Peyer's patch (tissue), 4 donors: ENCODE results near the gene SULT1B1. TPM values are rescaled to one million over a fixed set of nuclear protein-coding genes. Genes with fewer than 3 reads are reported as not detected.

Experiments used
- DNase-seq, 3 donors: peaks; one replicate each; pipeline ENCODE4 v3.0.0-alpha.2; 2017 to 2019
- H3K27ac ChIP-seq, 4 donors: fragments of 200-600 bp; sonication (generic); one replicate each; pipeline ENCODE4 v1.5.1; 2016 to 2019
- H3K27me3 ChIP-seq, 2 donors: fragments of 200-600 bp; sonication (generic); one replicate each; pipeline ENCODE4 v1.5.1; 2019
- H3K36me3 ChIP-seq, 3 donors: fragments of 200-600 bp; sonication (generic); one replicate each; pipeline ENCODE4 v1.5.1; 2016 to 2019
- H3K4me1 ChIP-seq, 4 donors: fragments of 200-600 bp; sonication (generic); one replicate each; pipeline ENCODE4 v1.5.1; 2016 to 2019
- H3K4me3 ChIP-seq, 4 donors: fragments of 200-600 bp; sonication (generic); 1 replicate in 3 of 4; 2 replicates in 1 of 4; pipeline ENCODE4 v1.5.1; 2016 to 2019; ENCODE audit warnings: mild to moderate bottlenecking in 1 of 4
- H3K9me3 ChIP-seq, 4 donors: fragments of 200-600 bp; sonication (generic); one replicate each; pipeline ENCODE4 v1.5.1; 2016 to 2019; ENCODE audit warnings: mild to moderate bottlenecking in 1 of 4
- POLR2A ChIP-seq, 2 donors: fragments of 450-650 bp; IDR thresholded peaks; one replicate each; pipeline ENCODE4 v1.5.1; 2017; ENCODE audit warnings: antibody characterized with exemption in 2 of 2, mild to moderate bottlenecking in 2 of 2, moderate library complexity in 2 of 2
- total RNA-seq, 4 donors: library from RNA; depleted of rRNA; stranded (reverse); fragments of >200 nt; gene quantifications; one replicate each; pipeline ENCODE4 v1.1.0, GENCODE V29; 2016
- TF ChIP-seq, protein P1 (sequence below), 6 experiments: fragments of 450-650 bp in 4 of 6; fragments of 200-600 bp in 2 of 6; sonication (generic) in 1 of 6; IDR thresholded peaks; one replicate each; pipeline ENCODE4 v1.5.1; 2017 to 2019; ENCODE audit warnings: antibody characterized with exemption in 6 of 6, mild to moderate bottlenecking in 3 of 6, moderate library complexity in 1 of 6

Gene SULT1B1
- total RNA-seq, 4 donors from 2014 or later = 15.7 to 137 (median 99.9) TPM

DNA sequence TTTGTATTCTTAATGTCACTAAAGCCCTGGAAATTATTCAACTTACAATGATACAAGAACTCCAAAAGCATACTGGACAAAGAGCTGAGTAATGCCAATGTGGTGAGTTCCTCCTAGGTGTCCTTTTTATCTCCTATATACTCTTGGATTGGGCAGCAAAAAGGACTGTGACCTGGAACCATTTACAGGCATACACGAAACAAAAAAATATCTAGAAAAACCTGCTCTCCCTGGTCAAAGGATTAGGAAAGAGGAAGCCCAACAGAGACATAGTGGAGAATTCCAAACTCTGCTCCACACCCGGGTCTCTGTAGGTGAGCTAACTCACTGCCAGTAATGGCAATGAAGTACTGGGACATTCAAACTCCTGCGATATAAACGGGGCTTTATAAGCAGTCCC lies 25.3 kb downstream of the SULT1B1 start:
- TF ChIP-seq, protein P1, sequence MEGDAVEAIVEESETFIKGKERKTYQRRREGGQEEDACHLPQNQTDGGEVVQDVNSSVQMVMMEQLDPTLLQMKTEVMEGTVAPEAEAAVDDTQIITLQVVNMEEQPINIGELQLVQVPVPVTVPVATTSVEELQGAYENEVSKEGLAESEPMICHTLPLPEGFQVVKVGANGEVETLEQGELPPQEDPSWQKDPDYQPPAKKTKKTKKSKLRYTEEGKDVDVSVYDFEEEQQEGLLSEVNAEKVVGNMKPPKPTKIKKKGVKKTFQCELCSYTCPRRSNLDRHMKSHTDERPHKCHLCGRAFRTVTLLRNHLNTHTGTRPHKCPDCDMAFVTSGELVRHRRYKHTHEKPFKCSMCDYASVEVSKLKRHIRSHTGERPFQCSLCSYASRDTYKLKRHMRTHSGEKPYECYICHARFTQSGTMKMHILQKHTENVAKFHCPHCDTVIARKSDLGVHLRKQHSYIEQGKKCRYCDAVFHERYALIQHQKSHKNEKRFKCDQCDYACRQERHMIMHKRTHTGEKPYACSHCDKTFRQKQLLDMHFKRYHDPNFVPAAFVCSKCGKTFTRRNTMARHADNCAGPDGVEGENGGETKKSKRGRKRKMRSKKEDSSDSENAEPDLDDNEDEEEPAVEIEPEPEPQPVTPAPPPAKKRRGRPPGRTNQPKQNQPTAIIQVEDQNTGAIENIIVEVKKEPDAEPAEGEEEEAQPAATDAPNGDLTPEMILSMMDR (IDR thresholded peaks at IDR 0.05) = no peak
- no peak for TF ChIP-seq POLR2A (IDR thresholded peaks at IDR 0.05)
- H3K27ac ChIP-seq = no peak overlapping the region
- H3K9me3 ChIP-seq = no peaks in the 10 kb centered on the region

DNA sequence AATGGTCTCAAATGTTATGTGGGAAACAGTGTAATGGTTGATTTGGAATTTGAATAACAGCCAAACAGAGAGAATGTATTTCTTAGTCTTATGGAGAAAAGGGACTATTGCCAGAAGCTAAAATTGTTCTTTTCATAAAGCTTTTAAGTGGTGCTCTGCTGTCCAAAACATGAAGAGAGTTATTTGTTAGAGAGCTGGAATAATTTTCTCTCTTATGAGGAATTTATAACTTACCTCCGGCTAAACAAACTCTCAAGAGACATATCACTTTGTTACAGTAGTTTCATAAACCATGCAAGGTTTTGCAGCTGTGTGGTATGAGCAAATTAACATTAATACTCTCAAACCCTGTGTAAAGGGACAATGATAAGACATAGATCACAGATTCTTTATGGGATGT lies 28.6 kb downstream of the SULT1B1 start:
- Histone ChIP-seq H3K4me1 (no peaks in the 10 kb centered on the region), H3K27ac (no peak overlapping the region), H3K9me3 (no peaks in the 10 kb centered on the region), H3K36me3 (peaks cover 0 to 2% (median 0%) of the 10 kb centered on the region in 3 donors), H3K4me3 (no peak overlapping the region), H3K27me3 (no peaks in the 10 kb centered on the region)
- TF ChIP-seq, protein P1 (IDR thresholded peaks at IDR 0.05) = no peak
- no peak for TF ChIP-seq POLR2A (IDR thresholded peaks at IDR 0.05)
- no peak for DNase-seq

More for the DNA sequence above, 25.3 kb downstream of the SULT1B1 start:
- H3K4me1 ChIP-seq = no peaks in the 10 kb centered on the region
- no peak for DNase-seq
- H3K36me3 ChIP-seq = no peaks in the 10 kb centered on the region
- H3K4me3 ChIP-seq = no peak overlapping the region
- H3K27me3 ChIP-seq = no peaks in the 10 kb centered on the region

DNA sequence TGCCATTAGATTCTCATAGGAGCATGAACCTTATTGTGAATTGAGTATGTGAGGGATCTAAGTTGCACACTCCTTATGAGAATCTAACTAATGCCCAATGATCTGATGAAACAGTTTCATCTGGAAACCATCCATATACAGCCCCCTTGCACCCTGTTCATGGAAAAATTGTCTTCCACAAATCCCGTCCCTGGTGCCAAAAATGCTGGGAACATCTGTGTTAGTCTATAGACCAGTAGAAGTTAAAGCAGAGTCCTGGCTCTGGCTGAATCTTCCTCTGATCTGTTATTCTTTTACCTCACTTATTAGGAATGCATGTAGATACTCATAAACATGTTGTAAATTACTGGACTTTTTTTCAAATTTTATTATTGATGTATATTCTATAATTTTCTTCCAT lies 29.2 kb downstream of the SULT1B1 start:
- TF ChIP-seq POLR2A (IDR thresholded peaks at IDR 0.05) = no peak
- TF ChIP-seq, protein P1 (IDR thresholded peaks at IDR 0.05) = no peak

DNA sequence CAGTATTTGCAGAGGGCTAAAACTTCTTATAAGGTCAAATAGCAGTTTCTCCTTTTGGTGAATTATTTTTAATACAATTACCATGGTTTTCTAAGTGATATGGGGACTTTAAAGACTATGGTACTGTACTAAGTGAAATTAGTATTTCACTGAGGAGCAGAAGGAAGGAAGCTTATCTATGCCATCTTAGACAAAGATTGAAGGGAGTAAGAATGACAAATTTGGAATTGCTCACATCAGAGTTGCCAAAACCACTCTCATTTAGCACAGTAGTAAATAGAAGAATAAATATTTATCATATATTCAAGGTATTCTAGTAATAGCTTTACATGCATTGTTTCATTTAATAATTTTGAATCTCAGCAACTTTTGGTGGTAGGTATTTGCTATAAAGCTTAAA lies 30.4 kb downstream of the SULT1B1 start:
- H3K27ac ChIP-seq = no peak overlapping the region
- H3K4me3 ChIP-seq = no peak overlapping the region
- TF ChIP-seq, protein P1 (IDR thresholded peaks at IDR 0.05) = no peak
- TF ChIP-seq POLR2A (IDR thresholded peaks at IDR 0.05) = no peak
- no peaks in the 10 kb centered on the region for H3K27me3 ChIP-seq
- H3K36me3 ChIP-seq = peaks cover 0 to 2% (median 0%) of the 10 kb centered on the region in 3 donors
- DNase-seq = no peak
- no peaks in the 10 kb centered on the region for H3K4me1 ChIP-seq
- H3K9me3 ChIP-seq = no peaks in the 10 kb centered on the region

More for the DNA sequence above, 29.2 kb downstream of the SULT1B1 start:
- no peak overlapping the region for H3K27ac ChIP-seq
- H3K4me3 ChIP-seq = no peak overlapping the region
- peaks cover 0 to 2% (median 0%) of the 10 kb centered on the region in 3 donors for H3K36me3 ChIP-seq
- no peaks in the 10 kb centered on the region for H3K9me3 ChIP-seq
- H3K27me3 ChIP-seq = no peaks in the 10 kb centered on the region
- H3K4me1 ChIP-seq = no peaks in the 10 kb centered on the region
- DNase-seq = no peak

DNA sequence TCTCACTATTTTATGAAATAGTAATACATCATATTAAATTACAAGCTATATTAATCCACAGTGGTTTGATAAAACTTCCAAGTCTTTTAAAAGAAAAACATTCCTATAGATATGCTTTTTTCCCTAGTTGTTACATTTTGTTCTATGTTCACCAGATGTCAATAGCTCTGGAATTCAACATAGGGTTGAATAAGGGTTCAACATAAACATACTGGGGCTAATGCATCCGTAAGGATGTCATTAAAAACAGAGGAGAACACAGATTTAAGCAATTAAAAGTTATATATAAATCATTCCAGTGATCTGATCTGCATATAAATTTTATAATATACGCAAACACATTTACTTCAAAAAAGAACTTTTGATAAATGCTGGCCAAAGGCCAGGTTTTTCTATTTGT lies 32.5 kb downstream of the SULT1B1 start:
- no peaks in the 10 kb centered on the region for H3K4me1 ChIP-seq
- H3K27ac ChIP-seq = no peak overlapping the region
- no peak for TF ChIP-seq POLR2A (IDR thresholded peaks at IDR 0.05)
- no peaks in the 10 kb centered on the region for H3K9me3 ChIP-seq
- H3K27me3 ChIP-seq = no peaks in the 10 kb centered on the region
- DNase-seq = no peak
- H3K4me3 ChIP-seq = no peak overlapping the region
- peaks cover 0 to 2% (median 0%) of the 10 kb centered on the region in 3 donors for H3K36me3 ChIP-seq

DNA sequence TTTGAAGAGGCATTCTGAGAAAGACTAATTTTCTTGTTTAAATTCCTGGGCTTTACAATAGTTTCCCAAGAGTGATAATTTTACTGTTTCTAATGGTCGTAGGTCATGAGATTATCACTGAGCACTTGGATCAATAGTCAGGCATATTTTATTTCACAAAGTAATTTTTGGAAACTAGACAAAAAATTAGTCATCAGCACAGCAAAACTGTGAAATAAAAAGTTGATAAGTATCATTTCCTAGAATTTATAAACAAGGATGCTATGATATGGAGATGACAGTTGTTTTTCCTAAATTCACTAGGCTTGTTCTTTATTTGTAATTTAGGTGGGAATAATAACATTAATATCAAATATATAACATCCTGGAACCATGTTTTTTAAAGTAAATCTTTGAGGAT lies 33.0 kb downstream of the SULT1B1 start:
- H3K4me1 ChIP-seq = no peaks in the 10 kb centered on the region
- H3K27ac ChIP-seq = no peak overlapping the region
- H3K4me3 ChIP-seq = no peak overlapping the region
- TF ChIP-seq POLR2A (IDR thresholded peaks at IDR 0.05) = no peak
- TF ChIP-seq, protein P1 (IDR thresholded peaks at IDR 0.05) = no peak
- H3K9me3 ChIP-seq = no peaks in the 10 kb centered on the region
- H3K36me3 ChIP-seq = peaks cover 0 to 2% (median 0%) of the 10 kb centered on the region in 3 donors
- H3K27me3 ChIP-seq = no peaks in the 10 kb centered on the region
- no peak for DNase-seq
